ENCODE results near the gene CFAP74.
"Not testable (repeated sequence)": the region's sequence is repeated elsewhere in the genome, so short reads cannot be mapped to it uniquely, and the experiment has no call there.

Gene CFAP74

DNA sequence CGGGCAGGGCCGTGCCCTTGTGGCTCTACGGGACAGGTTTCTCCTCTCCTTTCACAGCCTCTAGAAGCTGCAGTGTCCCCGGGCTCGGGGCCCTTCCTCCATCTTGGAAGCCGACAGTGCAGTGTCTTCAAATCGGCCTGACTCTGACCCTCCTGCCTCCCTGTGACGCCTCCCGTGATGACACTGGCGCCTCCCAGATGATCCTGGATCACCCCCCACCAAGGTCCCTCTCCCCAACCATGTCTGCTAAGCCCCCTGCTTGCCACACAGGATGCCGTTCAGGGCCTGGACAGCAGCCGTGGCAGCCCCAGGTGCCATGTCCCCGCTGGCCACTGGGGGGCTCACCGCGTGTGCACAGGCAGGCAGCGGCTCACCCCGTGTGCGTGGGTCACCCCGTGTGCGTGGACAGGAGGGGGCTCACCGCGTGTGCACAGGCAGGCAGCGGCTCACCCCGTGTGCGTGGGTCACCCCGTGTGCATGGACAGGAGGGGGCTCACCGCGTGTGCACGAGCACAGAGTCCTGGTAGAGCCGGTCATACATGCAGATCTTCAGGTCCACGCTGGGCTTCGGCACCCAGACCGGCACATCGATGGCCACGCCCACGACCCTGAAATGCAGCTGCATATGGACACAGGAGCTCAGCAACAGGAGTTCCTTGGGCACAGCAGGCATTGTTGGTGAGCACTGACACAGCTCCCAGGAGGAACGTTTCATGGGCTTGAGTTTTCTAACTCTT lies 59.6 kb downstream of the CFAP74 start:
- peak; percentile 86 for DNase-seq

DNA sequence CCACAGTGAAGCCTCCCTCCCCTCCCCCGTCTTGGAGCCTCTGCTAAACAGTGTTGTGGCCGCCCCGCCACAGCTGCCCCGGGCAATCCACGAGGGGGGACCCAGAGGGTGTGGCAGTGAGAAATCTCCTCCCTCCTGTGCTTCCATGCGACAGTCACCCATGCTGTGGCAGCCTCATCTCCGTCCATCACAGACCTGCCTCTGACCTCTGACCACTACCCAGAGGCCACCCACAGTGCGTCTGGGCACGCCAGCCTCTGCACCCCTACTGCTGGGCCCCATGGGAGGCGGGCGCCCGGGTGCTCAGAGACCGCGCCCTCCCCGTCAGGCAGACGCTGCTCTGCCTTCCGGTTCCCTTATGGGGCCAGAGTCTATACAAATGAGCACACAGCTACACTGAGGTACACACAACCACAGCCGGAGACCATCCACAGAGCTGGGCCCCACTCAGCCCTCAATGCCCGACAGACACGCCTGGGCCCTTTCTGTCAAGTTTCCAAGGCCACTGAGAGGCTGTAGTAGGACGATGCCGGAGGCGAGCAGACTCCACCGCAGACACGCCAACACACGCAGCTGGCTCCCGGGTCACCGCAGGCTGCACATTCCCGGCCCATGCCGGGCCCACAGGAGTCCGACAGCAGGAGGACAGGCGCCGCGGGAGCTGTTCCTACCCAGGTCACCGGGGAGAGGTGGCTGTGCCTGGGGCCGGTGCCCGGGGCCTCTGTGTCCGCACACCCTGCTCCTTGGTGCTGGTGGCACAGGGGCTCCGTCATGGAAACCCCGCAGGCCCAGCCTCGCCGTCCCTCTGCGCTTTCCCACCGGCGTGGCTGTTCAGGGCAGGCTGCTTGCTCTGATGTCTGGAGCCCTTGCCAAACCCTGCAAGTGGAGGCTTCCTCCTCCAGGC lies 60.6 kb downstream of the CFAP74 start:
- DNase-seq, result no peak

- no peak for DNase-seq
Observed at GRCh38 chr1:1941868-1942752, 61.5 kb downstream of the CFAP74 start.

DNA sequence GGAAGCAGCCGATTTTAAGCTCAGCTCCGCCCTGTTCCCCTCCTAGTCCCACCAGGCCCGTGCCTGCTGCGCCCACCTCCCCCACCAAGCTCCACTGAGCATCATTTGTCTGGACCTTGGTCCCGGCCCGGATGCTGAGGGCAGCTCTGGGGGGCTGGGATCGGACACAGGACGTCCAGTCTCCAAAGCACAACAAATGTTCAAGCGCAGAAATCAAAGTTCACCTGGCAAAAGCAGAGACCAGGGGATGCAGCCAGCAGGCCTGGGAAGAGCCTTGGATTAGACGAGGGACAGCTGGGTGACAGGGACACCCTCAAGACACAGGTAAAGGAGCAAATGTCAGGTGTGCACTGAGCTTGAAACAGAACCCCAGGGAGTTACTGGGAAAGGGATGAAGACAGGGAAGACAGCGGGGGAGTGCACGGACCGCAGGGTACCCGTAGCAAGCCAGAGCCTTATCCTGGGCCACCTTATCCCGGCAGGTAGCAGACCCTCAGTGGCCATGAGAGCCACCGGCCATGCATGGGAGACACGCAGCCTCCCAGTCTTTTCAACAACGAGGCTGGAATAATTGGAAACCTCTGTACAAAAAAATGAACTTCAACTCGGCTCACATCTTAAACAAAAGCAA lies 62.3 kb downstream of the CFAP74 start:
- no peak for DNase-seq

- DNase-seq, result no peak
Observed at GRCh38 chr1:1940123-1940425, 63.5 kb downstream of the CFAP74 start.

DNA sequence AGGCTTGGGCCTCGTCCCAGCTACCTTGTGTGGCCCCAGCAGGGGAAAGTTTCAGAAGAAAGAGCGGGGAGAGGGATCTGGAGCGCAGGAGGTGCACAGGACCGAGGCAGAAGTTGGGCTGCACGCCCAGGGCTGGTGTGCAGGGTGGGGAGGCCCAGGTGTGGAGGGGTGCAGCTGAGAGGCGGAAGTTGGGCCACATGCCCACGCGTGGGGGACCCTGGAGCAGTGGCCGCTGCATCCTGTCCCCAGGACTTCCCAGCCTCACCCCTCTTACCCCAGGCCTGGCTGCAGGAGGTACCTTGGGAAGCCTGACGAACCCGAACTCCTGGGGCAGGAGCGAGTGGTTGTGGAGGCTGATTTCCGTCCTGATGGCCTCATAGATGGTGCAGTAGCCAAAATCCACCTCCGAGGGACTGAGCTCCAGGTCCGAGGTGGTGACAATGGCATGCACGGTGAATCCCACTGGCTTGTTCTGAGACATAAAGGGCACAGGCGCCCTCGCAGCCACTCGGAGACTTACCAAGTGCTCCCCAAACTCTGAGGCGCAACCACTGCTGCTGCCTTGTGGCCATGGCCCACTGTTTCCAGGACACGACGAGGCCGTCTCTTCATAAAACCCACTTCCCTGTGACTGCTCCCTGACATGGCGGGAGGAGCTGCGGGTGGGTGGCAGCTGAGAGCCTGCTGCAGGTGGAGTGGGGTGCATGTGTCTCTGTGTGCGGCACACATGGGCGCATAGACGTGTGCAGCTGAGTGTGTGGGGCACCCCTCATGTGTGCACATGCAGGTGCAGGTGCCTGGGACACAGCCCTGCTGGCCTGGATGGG lies 64.1 kb downstream of the CFAP74 start:
- DNase-seq, result no peak

GRCh38 chr1:1938613-1939295 lies 64.8 kb downstream of the CFAP74 start:
- no peak for DNase-seq

DNA sequence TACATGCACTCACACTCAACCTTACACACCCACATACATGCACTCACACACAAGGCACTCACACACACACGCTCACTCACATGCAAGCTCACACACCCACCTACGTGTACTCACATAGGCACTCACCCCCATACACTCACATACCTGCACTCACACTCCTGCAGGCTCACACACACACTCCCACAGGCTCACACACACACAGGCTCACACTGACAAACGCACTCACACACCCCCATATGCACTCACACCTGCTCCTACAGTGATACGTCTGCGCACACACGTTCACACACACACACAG lies 65.4 kb downstream of the CFAP74 start:
- DNase-seq, result no peak

- no peak for DNase-seq
Observed at GRCh38 chr1:1937549-1938275, 65.9 kb downstream of the CFAP74 start.

DNA sequence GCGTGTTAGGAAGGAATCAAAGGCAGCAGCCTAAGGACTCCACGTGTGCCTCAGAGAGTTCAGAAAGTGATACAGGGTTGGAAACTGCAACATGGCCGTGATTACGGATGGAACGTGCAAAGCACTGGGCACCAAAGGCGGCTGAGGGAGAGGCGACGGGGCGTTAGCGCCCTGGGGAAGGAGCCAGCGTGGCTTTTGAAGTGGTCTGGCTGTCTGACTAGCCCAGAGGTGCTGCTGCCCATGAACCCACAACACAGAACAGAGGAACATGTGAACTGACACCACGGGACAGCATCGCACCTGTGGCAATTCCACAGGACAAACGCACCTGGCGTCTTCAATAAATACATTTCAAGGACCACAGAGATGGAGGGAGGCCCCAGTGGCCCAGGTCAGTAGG lies 66.5 kb downstream of the CFAP74 start:
- no peak for DNase-seq

DNA sequence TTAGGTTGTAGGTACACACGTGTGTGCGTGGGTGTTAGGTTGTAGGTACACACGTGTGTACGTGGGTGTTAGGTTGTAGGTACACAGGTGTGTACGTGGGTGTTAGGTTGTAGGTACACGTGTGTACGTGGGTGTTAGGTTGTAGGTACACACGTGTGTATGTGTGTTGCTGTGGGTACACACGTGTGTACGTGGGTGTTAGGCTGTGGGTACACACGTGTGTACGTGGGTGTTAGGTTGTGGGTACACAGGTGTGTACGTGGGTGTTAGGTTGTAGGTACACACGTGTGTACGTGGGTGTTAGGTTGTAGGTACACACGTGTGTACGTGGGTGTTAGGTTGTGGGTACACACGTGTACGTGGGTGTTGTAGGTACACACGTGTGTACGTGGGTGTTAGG lies 68.7 kb downstream of the CFAP74 start:
- DNase-seq, result not testable (repeated sequence)

GRCh38 chr1:1929639-1930545 lies 73.7 kb downstream of the CFAP74 start:
- DNase-seq, result no peak

- DNase-seq, result no peak
Observed at GRCh38 chr1:1929102-1929638, 74.4 kb downstream of the CFAP74 start.

DNA sequence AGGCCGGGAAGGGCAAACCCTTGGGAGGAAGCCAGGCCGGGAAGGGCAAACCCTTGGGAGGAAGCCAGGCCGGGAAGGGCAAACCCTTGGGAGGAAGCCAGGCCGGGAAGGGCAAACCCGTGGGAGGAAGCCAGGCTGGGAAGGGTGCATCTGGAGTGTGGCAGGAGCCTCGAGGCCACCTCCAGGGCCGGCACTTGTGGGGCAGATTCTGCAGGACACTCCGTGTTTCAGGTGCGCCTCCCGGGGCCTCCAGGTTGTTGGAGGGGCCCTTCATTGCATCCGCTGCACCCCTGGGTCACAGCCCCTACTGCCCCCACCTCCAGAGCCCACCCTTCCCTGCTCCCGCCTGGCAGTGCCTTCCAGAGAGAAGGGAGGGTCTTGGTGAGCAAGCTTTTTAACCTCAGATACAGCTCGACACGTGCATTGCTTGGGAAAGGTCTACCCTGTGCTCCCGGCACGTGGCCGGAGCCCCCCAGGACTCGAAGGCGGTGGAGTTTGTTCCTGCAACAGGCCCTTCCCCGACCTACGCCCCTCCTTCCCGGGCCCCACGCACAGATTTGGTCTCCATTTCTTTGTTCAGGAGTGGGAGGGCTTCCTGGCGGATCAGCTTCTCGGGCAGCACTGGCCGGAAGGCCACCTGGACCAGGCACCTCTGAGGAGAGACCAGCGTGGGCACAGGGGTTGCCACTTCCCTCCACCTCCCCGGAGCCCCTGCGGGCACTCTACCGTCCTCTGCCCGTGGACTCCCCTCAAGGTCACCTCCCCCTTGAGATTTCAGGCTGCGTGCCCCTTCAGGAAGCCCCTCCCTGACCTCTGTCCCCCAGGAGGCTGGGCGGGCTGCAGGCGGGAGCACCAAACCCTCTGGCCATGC lies 75.1 kb downstream of the CFAP74 start:
- DNase-seq, result no peak

DNA sequence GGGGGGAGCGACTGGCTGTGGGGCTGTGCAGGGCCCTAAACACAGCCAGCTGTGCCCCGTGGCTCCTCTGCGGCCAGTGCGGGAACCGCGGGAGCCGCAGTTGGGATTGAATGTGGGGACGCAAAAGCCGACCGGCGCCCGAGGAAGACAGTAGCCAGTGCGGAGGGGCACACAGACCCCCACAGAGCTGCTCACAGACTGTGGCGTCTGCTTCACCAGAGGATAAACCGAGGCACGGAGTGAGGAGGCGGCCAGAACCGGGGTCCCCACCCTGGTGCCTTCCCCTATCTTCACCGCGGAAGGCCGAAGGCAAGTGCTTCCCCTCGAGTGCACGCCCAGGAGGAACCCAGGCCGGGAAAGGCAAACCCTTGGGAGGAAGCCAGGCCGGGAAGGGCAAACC lies 75.8 kb downstream of the CFAP74 start:
- DNase-seq, result no peak

DNA sequence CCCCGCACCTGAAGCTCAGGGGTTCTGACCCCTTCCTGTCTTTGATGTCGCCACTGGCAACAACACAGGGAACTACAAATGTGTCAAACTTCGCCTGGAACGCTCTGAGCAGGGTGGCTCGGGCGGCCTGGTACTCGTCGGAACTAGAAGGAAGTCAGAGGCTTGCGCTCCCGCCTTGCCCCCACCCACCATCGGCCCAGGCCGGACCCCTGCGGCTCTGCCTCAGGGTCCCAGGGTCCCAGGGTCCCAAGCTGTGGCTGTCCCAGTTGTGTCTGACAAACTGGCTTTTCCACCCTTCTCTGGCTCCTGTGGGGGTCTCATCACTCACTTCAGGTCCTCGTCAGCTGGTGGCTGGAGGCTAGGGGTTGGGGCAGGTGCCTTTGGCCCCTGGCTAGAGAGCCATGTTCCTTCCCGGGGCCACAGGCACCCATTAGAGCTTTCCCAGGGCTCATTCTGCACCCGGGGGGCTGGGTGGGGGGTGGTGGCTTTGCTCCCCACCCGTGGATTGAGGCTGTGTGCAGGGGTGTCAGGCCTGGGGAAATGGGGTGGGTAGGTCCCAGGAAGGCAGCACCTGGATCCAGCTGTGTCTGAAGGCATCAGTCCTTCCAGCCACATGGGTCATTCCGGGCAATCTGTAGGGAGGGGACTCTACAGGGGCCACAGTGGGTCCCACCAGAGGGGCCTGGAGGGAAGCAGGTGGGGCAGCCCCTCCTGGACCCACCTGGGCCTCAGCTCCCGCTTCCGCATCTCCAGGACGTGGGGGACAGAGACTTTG lies 76.5 kb downstream of the CFAP74 start:
- DNase-seq, result no peak

GRCh38 chr1:1926346-1926811 lies 77.2 kb downstream of the CFAP74 start:
- DNase-seq, result no peak

Data from retina (tissue), 1 donor.